Stimulated activated CD4-positive, alpha-beta T cell treated with anti-CD3 and anti-CD28 coated beads, Interleukin-2, amount 100 ng/mL, for 48 hours (primary cell): ENCODE data around the gene DAPP1.
A peak's percentile ranks its signal among the peaks of the same experiment; 100 is the strongest.

Source experiments
- DNase-seq, 2 donors: peaks; one replicate each; pipeline ENCODE4 v3.0.0-alpha.2; 2020

Gene DAPP1

GRCh38 chr4:99856166-99856565, 39.5 kb downstream of the DAPP1 start:
- no peak for DNase-seq

DNA sequence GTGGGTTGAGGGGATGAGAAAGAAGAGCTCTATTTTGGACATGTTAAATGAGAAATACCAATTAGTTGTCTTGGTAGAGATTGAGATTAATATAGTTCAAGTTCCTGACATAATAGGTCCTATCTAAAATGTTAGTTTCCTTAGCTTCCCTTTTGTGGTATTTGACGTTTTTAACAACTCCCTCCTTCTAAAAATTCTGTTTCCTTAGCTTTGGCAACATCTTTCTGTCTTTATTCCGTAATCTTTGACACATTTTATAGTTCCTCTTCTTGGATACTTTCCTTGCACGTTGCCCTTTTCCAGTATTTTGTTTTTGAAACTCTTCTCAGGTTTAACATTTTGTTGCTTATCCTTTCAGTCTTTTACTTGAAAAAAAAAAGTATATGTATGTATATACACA, 40.7 kb downstream of the DAPP1 start:
- no peak for DNase-seq

DNA sequence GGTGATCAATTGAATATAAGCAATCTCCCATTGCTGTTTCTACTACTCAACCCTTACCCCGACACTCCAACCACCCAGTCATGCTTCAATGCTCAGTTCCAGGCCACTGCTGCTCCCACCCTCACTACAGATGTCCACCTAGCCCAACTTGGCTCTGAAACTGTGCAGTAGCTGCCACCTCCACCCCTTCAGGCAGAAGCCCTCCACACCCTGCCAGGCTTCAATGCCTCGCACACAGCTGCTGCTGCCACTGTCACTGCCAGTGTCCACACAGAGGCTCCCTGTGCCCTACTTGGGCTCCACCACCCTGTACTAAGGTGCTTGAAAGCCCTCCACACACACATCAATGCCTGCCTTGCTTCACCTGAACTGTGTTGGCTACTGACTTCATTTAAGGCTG, 43.0 kb downstream of the DAPP1 start:
- DNase-seq = no peak

DNA sequence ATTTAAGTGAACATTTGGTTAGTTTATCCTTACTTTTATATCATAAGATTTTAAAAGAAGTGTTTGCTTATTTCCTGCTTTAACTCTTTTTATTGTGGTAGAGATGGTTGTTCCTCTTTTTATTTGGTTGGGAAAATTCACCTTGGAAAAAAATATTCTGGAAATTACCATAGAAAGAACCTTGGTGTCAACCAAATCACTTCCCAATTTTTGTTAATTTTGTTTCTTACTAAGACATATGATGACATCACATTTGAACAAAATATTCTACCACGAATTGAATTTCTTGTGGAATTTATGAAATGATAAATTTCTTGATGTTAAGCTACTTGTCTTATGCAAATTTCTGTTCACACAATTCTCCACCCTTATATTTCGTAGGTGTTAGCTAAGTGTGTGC, 43.9 kb downstream of the DAPP1 start:
- no peak for DNase-seq

- no peak for DNase-seq
Measured at GRCh38 chr4:99861120-99861905, 44.7 kb downstream of the DAPP1 start.

DNA sequence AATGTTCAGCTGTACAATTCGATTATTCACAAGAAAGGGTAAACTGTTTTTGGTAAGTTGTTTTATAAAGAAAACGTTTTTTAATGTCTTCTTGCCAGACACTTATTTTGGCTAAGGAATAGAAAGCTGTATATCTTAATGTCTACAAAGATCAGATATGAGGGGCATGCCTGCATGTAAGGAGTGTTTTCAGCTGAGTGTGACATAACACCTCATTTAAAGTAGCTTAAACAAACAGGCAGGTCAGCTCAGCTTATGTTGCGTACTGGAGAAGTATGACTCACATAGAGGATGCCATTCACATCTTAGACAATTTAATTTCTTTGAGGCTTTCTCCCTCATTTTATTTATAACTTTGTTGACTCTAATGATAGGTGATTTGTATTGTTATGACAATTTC, 47.2 kb downstream of the DAPP1 start:
- no peak for DNase-seq

GRCh38 chr4:99868126-99868596, 51.5 kb downstream of the DAPP1 start:
- DNase-seq = no peak

GRCh38 chr4:99872570-99872969, 55.9 kb downstream of the DAPP1 start:
- DNase-seq = no peak

DNA sequence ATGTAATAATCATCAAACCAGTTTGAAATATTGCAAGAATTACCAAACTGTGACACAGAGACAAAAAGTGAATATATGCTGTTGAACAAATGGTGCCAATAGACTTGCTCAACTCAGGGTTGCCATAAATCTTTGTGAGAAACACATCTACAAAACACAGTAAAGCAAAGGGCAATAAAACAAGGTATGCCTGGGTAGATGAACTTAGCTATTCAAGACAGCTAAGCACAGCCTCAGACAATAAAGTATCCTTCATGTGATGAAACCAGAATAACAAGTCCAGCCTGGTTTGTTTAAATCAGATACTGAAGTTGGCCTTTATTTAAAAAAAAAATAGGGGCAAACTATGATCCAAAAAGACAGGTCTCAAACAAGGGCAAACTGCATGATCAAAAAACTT, 58.4 kb downstream of the DAPP1 start:
- no peak for DNase-seq

DNA sequence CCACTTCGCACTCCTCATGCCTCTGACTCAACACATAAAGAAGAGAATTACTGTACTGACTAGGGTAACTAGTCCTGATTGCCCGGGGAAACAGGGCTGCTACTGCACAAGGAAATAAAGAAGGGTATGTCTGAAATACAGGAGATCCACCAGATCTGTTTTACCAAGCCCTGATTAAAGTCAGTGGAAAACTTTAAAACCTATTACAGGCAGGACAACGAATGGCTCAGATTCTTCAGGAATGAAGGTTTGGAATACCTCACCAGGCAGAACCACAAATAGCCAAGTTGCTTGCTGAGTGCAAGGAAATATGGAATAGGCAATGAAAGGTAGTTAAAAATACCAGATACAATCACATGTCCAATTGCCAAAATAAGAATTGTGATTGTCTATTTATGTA, 60.3 kb downstream of the DAPP1 start:
- no peak for DNase-seq

GRCh38 chr4:99878604-99879003, 62.0 kb downstream of the DAPP1 start:
- DNase-seq = no peak

DNA sequence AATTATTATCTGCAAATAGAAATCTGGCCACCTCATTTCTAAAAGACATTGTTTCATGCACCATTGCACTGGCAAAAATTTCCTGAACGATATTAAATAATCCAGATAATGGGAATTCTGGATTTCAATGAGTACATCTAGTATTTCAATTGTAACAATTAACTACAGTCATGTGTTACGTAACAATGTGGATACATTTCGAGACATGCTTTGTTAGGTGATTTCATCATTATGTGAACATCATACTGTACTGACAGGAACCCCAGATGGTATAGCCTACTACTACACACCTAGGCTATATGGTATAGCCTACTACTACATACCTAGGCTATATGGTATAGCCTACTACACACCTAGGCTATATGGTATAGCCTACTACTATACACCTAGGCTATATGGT, 62.8 kb downstream of the DAPP1 start:
- no peak for DNase-seq

DNA sequence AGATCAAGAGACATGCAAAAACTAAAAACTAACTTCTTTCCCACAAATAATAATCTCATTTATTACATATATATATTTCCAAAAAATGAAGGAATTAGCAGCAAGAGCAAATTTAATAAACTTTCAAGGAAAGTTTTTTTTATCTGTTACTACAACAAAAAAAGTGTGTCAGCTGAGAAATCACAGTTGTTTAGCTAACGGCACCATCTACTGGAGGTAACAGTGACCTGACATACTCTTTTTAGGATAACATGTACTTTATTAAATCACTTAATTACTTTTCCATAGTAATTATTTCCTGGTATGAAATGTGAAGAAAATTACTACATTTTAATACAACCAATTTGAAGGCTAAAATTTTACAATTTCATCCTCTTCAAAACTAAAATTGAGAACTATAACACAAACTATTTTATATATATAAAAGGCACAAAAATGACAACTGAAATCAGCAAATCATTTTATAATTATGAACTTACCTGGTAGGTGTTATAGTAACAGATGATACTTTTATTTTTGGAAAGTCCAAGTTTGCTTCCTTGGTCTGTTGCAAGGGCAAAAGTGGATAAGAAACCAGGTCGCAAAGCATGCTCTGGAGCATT, 68.5 kb downstream of the DAPP1 start:
- peak in 1 of 2 donors; percentile 16 for DNase-seq

DNA sequence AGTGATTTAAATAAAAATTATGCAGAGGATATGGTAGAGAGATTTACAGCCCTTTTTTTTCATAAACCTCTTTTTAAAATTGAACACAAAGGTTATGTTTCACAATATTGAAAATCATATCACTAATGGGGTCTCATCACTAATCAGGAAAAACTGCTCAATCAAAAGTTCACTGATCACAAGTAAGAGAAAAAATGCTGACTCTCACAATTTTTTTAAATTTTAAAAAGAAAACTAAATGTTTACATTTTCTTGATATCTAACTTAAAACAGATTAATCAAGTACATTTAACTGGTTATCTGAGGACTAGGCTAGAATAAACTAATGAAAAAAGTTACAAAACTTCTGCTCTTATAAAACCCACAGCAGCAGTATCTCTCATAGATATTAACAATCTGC, 69.1 kb downstream of the DAPP1 start:
- DNase-seq = no peak

DNA sequence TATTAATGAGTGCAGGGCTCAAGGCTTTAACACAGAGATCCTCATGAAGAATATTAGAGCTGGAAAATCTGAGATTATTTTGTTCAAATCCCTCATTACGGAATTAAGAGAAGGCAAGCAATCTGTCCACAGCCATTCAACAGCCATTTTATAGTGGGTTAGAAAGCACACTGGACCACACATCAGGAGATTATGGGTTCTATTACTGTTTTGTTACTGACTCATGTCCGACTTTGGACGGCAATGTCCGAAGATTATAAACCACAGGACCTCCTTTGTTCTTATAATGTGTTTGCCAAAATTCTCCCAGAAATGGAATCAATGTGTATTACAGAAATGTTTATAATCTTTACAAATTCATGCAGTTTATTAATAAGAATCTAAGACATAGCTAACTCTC, 69.5 kb downstream of the DAPP1 start:
- no peak for DNase-seq

GRCh38 chr4:99887837-99888236, 71.2 kb downstream of the DAPP1 start:
- no peak for DNase-seq

GRCh38 chr4:99891351-99891750, 74.7 kb downstream of the DAPP1 start:
- no peak for DNase-seq

DNA sequence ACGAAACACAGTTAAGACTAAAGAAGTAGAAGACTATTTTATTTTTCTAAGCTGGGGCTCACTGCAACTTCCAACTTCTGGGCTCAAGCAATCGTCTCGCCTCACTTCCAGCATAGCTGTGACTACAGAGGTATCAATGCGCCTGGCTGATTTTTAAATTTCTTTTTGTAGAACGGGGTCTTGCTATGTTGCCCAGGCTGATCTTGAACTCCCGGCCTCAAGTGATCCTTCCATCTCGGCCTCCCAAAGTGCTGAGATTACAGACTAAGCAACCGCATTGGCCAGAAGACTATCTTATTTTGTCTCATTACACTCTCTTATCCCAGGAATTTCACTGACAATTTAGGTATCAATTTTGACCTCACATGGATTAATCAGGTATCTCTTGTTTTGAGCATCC, 76.4 kb downstream of the DAPP1 start:
- no peak for DNase-seq

GRCh38 chr4:99893839-99894160, 77.2 kb downstream of the DAPP1 start:
- DNase-seq = no peak

GRCh38 chr4:99894161-99894997, 77.8 kb downstream of the DAPP1 start, which contains the start of gene LAMTOR3:
LAMTOR3 (minus strand) TSS chr4:99894427; CDS start chr4:99893963, 464 bp downstream.
- DNase-seq = peak; percentile 79 to 80

- no peak for DNase-seq
Measured at GRCh38 chr4:99894998-99895397, 78.4 kb downstream of the DAPP1 start.

DNA sequence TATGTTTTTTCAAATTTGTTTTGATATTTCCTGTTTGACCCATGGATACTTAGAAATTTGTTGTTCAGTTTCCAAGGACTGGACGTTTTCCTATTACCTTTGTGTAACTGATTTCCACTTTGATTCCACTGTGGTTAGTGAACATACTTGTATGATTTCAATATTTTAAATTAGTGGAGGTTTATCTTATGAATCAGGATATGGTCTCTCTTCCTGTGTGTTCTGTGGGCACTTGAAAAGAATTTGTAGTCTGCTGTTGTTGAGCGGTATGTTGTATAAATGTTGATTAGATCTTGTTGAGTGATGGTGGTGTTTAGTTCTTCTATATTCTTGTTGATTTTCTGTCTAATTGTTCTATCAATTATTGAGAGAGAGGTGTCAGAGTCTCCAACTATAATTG, 98.8 kb downstream of the DAPP1 start:
- no peak for DNase-seq

DNA sequence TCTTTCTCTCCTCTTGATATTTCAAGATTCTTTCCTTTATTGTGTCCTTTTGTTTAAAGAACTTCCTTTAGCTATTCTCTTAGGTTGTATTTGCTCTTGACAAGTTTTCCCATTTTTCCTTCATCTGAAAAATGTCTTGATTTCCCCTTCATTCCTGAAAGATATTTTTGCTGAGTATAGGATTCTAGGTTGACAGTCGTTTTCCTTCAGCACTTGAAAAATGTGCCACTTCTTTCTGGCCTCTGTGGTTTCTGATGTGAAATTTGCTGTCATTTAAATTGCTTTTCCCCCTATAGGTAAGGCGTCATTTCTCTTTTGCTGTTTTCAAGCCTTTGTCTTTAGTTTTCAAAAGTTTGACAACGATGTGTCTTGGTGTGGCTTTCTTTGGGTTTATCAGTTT, 100.9 kb downstream of the DAPP1 start:
- no peak for DNase-seq

- DNase-seq = no peak
Measured at GRCh38 chr4:99918656-99919055, 102.0 kb downstream of the DAPP1 start.
